CMK (cell line): ENCODE data around the gene ENTPD8.
"Not testable (repeated sequence)": the region's sequence is repeated elsewhere in the genome, so short reads cannot be mapped to it uniquely, and the experiment has no call there.

Experiments used
- DNase-seq: peaks from one replicate; pipeline ENCODE4 v3.0.0-alpha.2; 2010; ENCODE audit warnings: low read depth

The ENTPD8 gene

GRCh38 chr9:137411260-137411644 is 29.9 kb downstream of the ENTPD8 start:
- DNase-seq, result no peak

GRCh38 chr9:137410891-137411249 is 30.3 kb downstream of the ENTPD8 start:
- no peak for DNase-seq

GRCh38 chr9:137410236-137410890 is 30.8 kb downstream of the ENTPD8 start:
- DNase-seq, result not testable (repeated sequence)

- DNase-seq, result no peak
Observed at GRCh38 chr9:137409515-137409914, 31.6 kb downstream of the ENTPD8 start.

- no peak for DNase-seq
Observed at GRCh38 chr9:137408651-137409405, 32.3 kb downstream of the ENTPD8 start.

- DNase-seq, result no peak
Observed at GRCh38 chr9:137407590-137408300, 33.4 kb downstream of the ENTPD8 start.

GRCh38 chr9:137406876-137407589 is 34.1 kb downstream of the ENTPD8 start:
- no peak for DNase-seq

GRCh38 chr9:137406085-137406760 is 34.9 kb downstream of the ENTPD8 start:
- no peak for DNase-seq

GRCh38 chr9:137405677-137406081 is 35.5 kb downstream of the ENTPD8 start:
- DNase-seq, result no peak

- no peak for DNase-seq
Observed at GRCh38 chr9:137404961-137405567, 36.1 kb downstream of the ENTPD8 start.

- no peak for DNase-seq
Observed at GRCh38 chr9:137403269-137403668, 37.9 kb downstream of the ENTPD8 start.

GRCh38 chr9:137402746-137403145 is 38.4 kb downstream of the ENTPD8 start:
- no peak for DNase-seq

- DNase-seq, result no peak
Observed at GRCh38 chr9:137398561-137399468, 42.3 kb downstream of the ENTPD8 start.

- no peak for DNase-seq
Observed at GRCh38 chr9:137397675-137398423, 43.3 kb downstream of the ENTPD8 start.

GRCh38 chr9:137396634-137397367 is 44.4 kb downstream of the ENTPD8 start:
- no peak for DNase-seq

GRCh38 chr9:137396227-137396626 is 44.9 kb downstream of the ENTPD8 start:
- no peak for DNase-seq

- DNase-seq, result no peak
Observed at GRCh38 chr9:137395666-137396010, 45.5 kb downstream of the ENTPD8 start.

- no peak for DNase-seq
Observed at GRCh38 chr9:137394866-137395665, 46.1 kb downstream of the ENTPD8 start.
